HG03354 (cell line): Measurements from ENCODE around the gene ZNF683.
"Not testable (repeated sequence)": the region's sequence is repeated elsewhere in the genome, so short reads cannot be mapped to it uniquely, and the experiment has no call there.

ENCODE experiments used
- ATAC-seq: cut with Tn5 transposase; IDR thresholded peaks from one replicate; pipeline ENCODE4 v1.9.1; 2021; ENCODE audit warnings: mild to moderate bottlenecking; ENCODE audit not compliant: unreplicated experiment, poor library complexity, severe bottlenecking

Gene ZNF683

GRCh38 chr1:26372611-26373010 is at the start of gene ZNF683:
Gene ZNF683, minus strand, starts transcription at chr1:26372750. Its CDS starts 4,179 bp downstream, at chr1:26368571.
- ATAC-seq = not testable (repeated sequence)

- ATAC-seq = no peak
Measured at GRCh38 chr1:26419494-26419893, 46.9 kb upstream of the ZNF683 start.

- no peak for ATAC-seq
Measured at GRCh38 chr1:26418865-26419349, 46.4 kb upstream of the ZNF683 start.

- ATAC-seq = no peak
Measured at GRCh38 chr1:26417111-26417759, 44.7 kb upstream of the ZNF683 start.

GRCh38 chr1:26413031-26413430 is 40.5 kb upstream of the ZNF683 start:
- ATAC-seq = no peak

- ATAC-seq = no peak
Measured at GRCh38 chr1:26412180-26412840, 39.8 kb upstream of the ZNF683 start.

GRCh38 chr1:26411624-26412074 is 39.1 kb upstream of the ZNF683 start:
- ATAC-seq = no peak

GRCh38 chr1:26410706-26411623 is 38.4 kb upstream of the ZNF683 start, which contains the start of gene LIN28A:
Gene LIN28A, plus strand, starts transcription at chr1:26410817. Its CDS starts 75 bp downstream, at chr1:26410892.
- ATAC-seq = no peak

GRCh38 chr1:26409191-26409807 is 36.7 kb upstream of the ZNF683 start:
- ATAC-seq = no peak

- ATAC-seq = no peak
Measured at GRCh38 chr1:26408604-26409003, 36.1 kb upstream of the ZNF683 start.

- ATAC-seq = no peak
Measured at GRCh38 chr1:26405281-26405915, 32.8 kb upstream of the ZNF683 start.

GRCh38 chr1:26404641-26405040 is 32.1 kb upstream of the ZNF683 start:
- no peak for ATAC-seq

- no peak for ATAC-seq
Measured at GRCh38 chr1:26403656-26404055, 31.1 kb upstream of the ZNF683 start.

- ATAC-seq = no peak
Measured at GRCh38 chr1:26401891-26402290, 29.3 kb upstream of the ZNF683 start.

- ATAC-seq = no peak
Measured at GRCh38 chr1:26399034-26399433, 26.5 kb upstream of the ZNF683 start.

- ATAC-seq = no peak
Measured at GRCh38 chr1:26395754-26396153, 23.2 kb upstream of the ZNF683 start.

- no peak for ATAC-seq
Measured at GRCh38 chr1:26391450-26391849, 18.9 kb upstream of the ZNF683 start.

GRCh38 chr1:26389604-26390247 is 17.2 kb upstream of the ZNF683 start:
- no peak for ATAC-seq
